Upper lobe of left lung (tissue), 6 donors: Measurements from ENCODE around the gene TLE3. TPM values are rescaled to one million over a fixed set of nuclear protein-coding genes. Genes with fewer than 3 reads are reported as not detected.

Source experiments
- ATAC-seq, 2 donors: fragments of 200-7000 bp; cut with Tn5 transposase; one replicate each; pipeline ENCODE4 v1.9.1; 2022; ENCODE audit warnings: mild to moderate bottlenecking in 2 of 2, moderate library complexity in 2 of 2; ENCODE audit not compliant: low FRiP score in 2 of 2
- DNase-seq, 2 donors: peaks; one replicate each; pipeline ENCODE4 v3.0.0-alpha.2; 2019 to 2020
- H3K27ac ChIP-seq, 4 donors: fragments of 200-600 bp; sonication (generic); one replicate each; pipeline ENCODE4 v1.5.1; 2016 to 2019
- H3K27me3 ChIP-seq, 4 donors: fragments of 200-600 bp; sonication (generic); one replicate each; pipeline ENCODE4 v1.5.1; 2017 to 2019
- H3K36me3 ChIP-seq, 4 donors: fragments of 200-600 bp; sonication (generic); one replicate each; pipeline ENCODE4 v1.5.1; 2016 to 2019
- H3K4me1 ChIP-seq, 4 donors: fragments of 200-600 bp; sonication (generic); one replicate each; pipeline ENCODE4 v1.5.1; 2018 to 2019
- H3K4me3 ChIP-seq, 4 donors: fragments of 200-600 bp; sonication (generic); one replicate each; pipeline ENCODE4 v1.5.1; 2017 to 2019; ENCODE audit warnings: mild to moderate bottlenecking in 2 of 4, moderate library complexity in 1 of 4
- H3K9me3 ChIP-seq, 4 donors: fragments of 200-600 bp; sonication (generic); one replicate each; pipeline ENCODE4 v1.5.1; 2018 to 2019
- CTCF ChIP-seq, 6 experiments: fragments of 450-650 bp in 4 of 6; fragments of 200-600 bp in 2 of 6; sonication (generic) in 2 of 6; IDR thresholded peaks; one replicate each; pipeline ENCODE4 v1.5.1; 2016 to 2019; ENCODE audit warnings: antibody characterized with exemption in 6 of 6
- EP300 ChIP-seq, 4 donors: sonication (generic); formaldehyde crosslinking; IDR thresholded peaks; one replicate each; pipeline ENCODE4 v1.5.1; 2017; ENCODE audit warnings: antibody characterized with exemption in 4 of 4, control low read depth in 2 of 4
- POLR2A ChIP-seq, 4 donors: fragments of 450-650 bp; IDR thresholded peaks; one replicate each; pipeline ENCODE4 v1.5.1; 2016 to 2017; ENCODE audit warnings: antibody characterized with exemption in 4 of 4, mild to moderate bottlenecking in 2 of 4
- POLR2AphosphoS5 ChIP-seq, 2 donors: sonication (generic); formaldehyde crosslinking; IDR thresholded peaks; one replicate each; pipeline ENCODE4 v1.5.1; 2017; ENCODE audit warnings: antibody characterized with exemption in 2 of 2
- WGBS, 2 donors: methylation state at CpG; one replicate each; pipeline ENCODE4 v1.1.5; 2017 to 2018; 5-methylcytosine and 5-hydroxymethylcytosine counted together
- total RNA-seq, 6 donors: library from RNA; depleted of rRNA in 4 of 6; stranded (reverse); fragments of >200 nt in 4 of 6; gene quantifications; one replicate each; pipeline versions ENCODE4 v1.1.0 to v1.2.1, GENCODE V29; 2016 to 2021
- donor health status: DM: no; HTN: no; CAD: no; lungs with moderate emphysema.
- donor health status: DM: no; HTN: yes; CAD: no; lungs with severe emphysema.

The TLE3 gene
- total RNA-seq, 6 donors from 2014 or later: 52.2 to 140 (median 80.6) TPM

GRCh38 chr15:70008697-70009290 is 88.9 kb downstream of the TLE3 start:
- Histone ChIP-seq H3K36me3 (no peaks in the 10 kb centered on the region), H3K27ac (no peak overlapping the region), H3K4me1 (no peaks in the 10 kb centered on the region), H3K27me3 (no peaks in the 10 kb centered on the region), H3K4me3 (no peak overlapping the region), H3K9me3 (no peaks in the 10 kb centered on the region)
- no peak for ATAC-seq
- no peak for DNase-seq
- TF ChIP-seq POLR2A (IDR thresholded peaks at IDR 0.05): no peak
- no peak for TF ChIP-seq CTCF (IDR thresholded peaks at IDR 0.05)
- TF ChIP-seq EP300 (IDR thresholded peaks at IDR 0.05): no peak
- no peak for TF ChIP-seq POLR2AphosphoS5 (IDR thresholded peaks at IDR 0.05)
- 72 to 93% methylated on average over 3 of the region's 3 CpGs for WGBS, 2 donors

GRCh38 chr15:70006259-70007147 is 91.2 kb downstream of the TLE3 start:
- Histone ChIP-seq H3K9me3 (peaks cover 0 to 10% (median 4%) of the 10 kb centered on the region in 4 donors), H3K4me1 (no peaks in the 10 kb centered on the region), H3K36me3 (no peaks in the 10 kb centered on the region), H3K27ac (no peak overlapping the region), H3K4me3 (no peak overlapping the region), H3K27me3 (no peaks in the 10 kb centered on the region)
- ATAC-seq (no peak), DNase-seq (no peak)
- no peak for TF ChIP-seq CTCF (IDR thresholded peaks at IDR 0.05)
- no peak for TF ChIP-seq EP300 (IDR thresholded peaks at IDR 0.05)
- TF ChIP-seq POLR2AphosphoS5 (IDR thresholded peaks at IDR 0.05): no peak
- TF ChIP-seq POLR2A (IDR thresholded peaks at IDR 0.05): no peak
- WGBS, 2 donors: 85 to 91% methylated on average over 9 to 11 of the region's 12 CpGs

GRCh38 chr15:70004826-70005225 is 92.9 kb downstream of the TLE3 start:
- H3K4me1 ChIP-seq: no peaks in the 10 kb centered on the region
- no peaks in the 10 kb centered on the region for H3K36me3 ChIP-seq
- H3K27me3 ChIP-seq: no peaks in the 10 kb centered on the region
- WGBS, 2 donors: 80 to 97% methylated on average over 2 to 3 of the region's 3 CpGs
- DNase-seq: no peak
- no peak for ATAC-seq
- peaks cover 0 to 10% (median 4%) of the 10 kb centered on the region in 4 donors for H3K9me3 ChIP-seq
- no peak overlapping the region for H3K27ac ChIP-seq
- H3K4me3 ChIP-seq: no peak overlapping the region
- TF ChIP-seq POLR2AphosphoS5 (IDR thresholded peaks at IDR 0.05) (no peak), CTCF (IDR thresholded peaks at IDR 0.05) (no peak), POLR2A (IDR thresholded peaks at IDR 0.05) (no peak), EP300 (IDR thresholded peaks at IDR 0.05) (no peak)

- H3K4me1 ChIP-seq: no peaks in the 10 kb centered on the region
- no peaks in the 10 kb centered on the region for H3K27me3 ChIP-seq
- TF ChIP-seq POLR2A (IDR thresholded peaks at IDR 0.05) (no peak), EP300 (IDR thresholded peaks at IDR 0.05) (no peak), POLR2AphosphoS5 (IDR thresholded peaks at IDR 0.05) (no peak)
- H3K4me3 ChIP-seq: no peak overlapping the region
- no peaks in the 10 kb centered on the region for H3K36me3 ChIP-seq
- H3K9me3 ChIP-seq: peaks cover 0 to 10% (median 4%) of the 10 kb centered on the region in 4 donors
- H3K27ac ChIP-seq: no peak overlapping the region
- DNase-seq (no peak), ATAC-seq (no peak)
- 92% methylated on average over 2 of the region's 2 CpGs for WGBS, 2 donors
Measured at GRCh38 chr15:70002897-70003296, 94.8 kb downstream of the TLE3 start.

GRCh38 chr15:70001859-70002258 is 95.9 kb downstream of the TLE3 start:
- H3K4me3 ChIP-seq: no peak overlapping the region
- H3K9me3 ChIP-seq: peaks cover 0 to 10% (median 4%) of the 10 kb centered on the region in 4 donors
- WGBS, 2 donors: 52 to 76% methylated on average over 4 of the region's 4 CpGs
- TF ChIP-seq EP300 (IDR thresholded peaks at IDR 0.05): no peak
- no peak for TF ChIP-seq CTCF (IDR thresholded peaks at IDR 0.05)
- TF ChIP-seq POLR2AphosphoS5 (IDR thresholded peaks at IDR 0.05): no peak
- no peak for TF ChIP-seq POLR2A (IDR thresholded peaks at IDR 0.05)
- H3K27ac ChIP-seq: no peak overlapping the region
- ATAC-seq (no peak), DNase-seq (no peak)
- H3K36me3 ChIP-seq: no peaks in the 10 kb centered on the region
- no peaks in the 10 kb centered on the region for H3K4me1 ChIP-seq
- no peaks in the 10 kb centered on the region for H3K27me3 ChIP-seq
